Loucy (cell line): ENCODE results near the gene TMEM117.

ENCODE experiments used
- H2AFZ ChIP-seq: fragments of 200-600 bp; sonication (generic); 2 replicates; pipeline ENCODE4 v1.6.0; 2016; ENCODE audit warnings: antibody characterized with exemption, mild to moderate bottlenecking, low read length, moderate library complexity
- H3F3A ChIP-seq: fragments of 200-600 bp; 2 replicates; pipeline ENCODE4 v1.6.0; 2016; ENCODE audit warnings: antibody characterized with exemption, low read depth, mild to moderate bottlenecking
- H3K27me3 ChIP-seq: fragments of 200-600 bp; sonication (generic); 2 replicates; pipeline ENCODE4 v1.6.1; 2014; ENCODE audit warnings: low read length, mild to moderate bottlenecking; ENCODE audit not compliant: insufficient read depth, poor library complexity, severe bottlenecking
- H3K36me3 ChIP-seq: fragments of 200-600 bp; sonication (generic); 2 replicates; pipeline ENCODE4 v1.6.1; 2016; ENCODE audit warnings: low read length; ENCODE audit not compliant: insufficient read depth
- H3K4me1 ChIP-seq: fragments of 200-600 bp; sonication (generic); 2 replicates; pipeline ENCODE4 v1.5.1; 2014; ENCODE audit warnings: low read length, mild to moderate bottlenecking; ENCODE audit not compliant: insufficient read depth, poor library complexity, severe bottlenecking
- H3K4me2 ChIP-seq: fragments of 200-600 bp; sonication (generic); 2 replicates; pipeline ENCODE4 v1.6.0; 2014; ENCODE audit warnings: antibody characterized with exemption, low read length, low read depth, mild to moderate bottlenecking; ENCODE audit not compliant: poor library complexity, severe bottlenecking
- H3K4me3 ChIP-seq: fragments of 200-600 bp; sonication (generic); 2 replicates; pipeline ENCODE4 v1.5.1; 2014; ENCODE audit warnings: low read length, mild to moderate bottlenecking, mixed read lengths; ENCODE audit not compliant: poor library complexity, severe bottlenecking
- H3K79me2 ChIP-seq: fragments of 200-600 bp; sonication (generic); 2 replicates; pipeline ENCODE4 v1.6.1; 2014; ENCODE audit warnings: low read length; ENCODE audit not compliant: insufficient read depth
- H3K9ac ChIP-seq: fragments of 200-600 bp; sonication (generic); 2 replicates; pipeline ENCODE4 v1.6.0; 2014; ENCODE audit warnings: mild to moderate bottlenecking, low read depth, low read length, moderate library complexity; ENCODE audit not compliant: poor library complexity, severe bottlenecking
- H3K9me2 ChIP-seq: fragments of 200-600 bp; sonication (generic); replicated peaks from 2 replicates; pipeline ENCODE4 v1.6.1; 2016; ENCODE audit warnings: low read depth, low read length, mixed read lengths
- H3K9me3 ChIP-seq: fragments of 200-600 bp; sonication (generic); 2 replicates; pipeline ENCODE4 v1.6.1; 2014; ENCODE audit warnings: mild to moderate bottlenecking, antibody characterized with exemption, low read length, low read depth; ENCODE audit not compliant: insufficient read depth
- H4K20me1 ChIP-seq: fragments of 200-600 bp; sonication (generic); 2 replicates; pipeline ENCODE4 v1.6.0; 2014; ENCODE audit warnings: antibody characterized with exemption, low read length, mild to moderate bottlenecking; ENCODE audit not compliant: insufficient read depth, poor library complexity, severe bottlenecking
- CTCF ChIP-seq: fragments of 200-600 bp; sonication (generic); conservative IDR thresholded peaks from 2 replicates; pipeline ENCODE4 v1.5.1; 2014; ENCODE audit warnings: mild to moderate bottlenecking, antibody characterized with exemption, low read length
- EZH2phosphoT487 ChIP-seq: fragments of 200-600 bp; IDR thresholded peaks from 2 replicates; pipeline ENCODE4 v1.6.1; 2018; ENCODE audit warnings: antibody characterized with exemption, mild to moderate bottlenecking, moderate library complexity, borderline replicate concordance

Gene TMEM117

GRCh38 chr12:44335030-44335429 lies 499.1 kb downstream of the TMEM117 start:
- Histone ChIP-seq H3K9ac (no peak overlapping the region), H4K20me1 (no peaks in the 10 kb centered on the region), H3K4me3 (no peak overlapping the region), H3F3A (no peaks in the 10 kb centered on the region), H3K4me2 (no peak overlapping the region), H3K9me3 (peaks cover 6% of the 10 kb centered on the region; the same call in 1 of the 2 replicates), H3K36me3 (no peaks in the 10 kb centered on the region), H3K9me2 (no peaks in the 10 kb centered on the region), H3K4me1 (no peaks in the 10 kb centered on the region), H2AFZ (no peak overlapping the region), H3K27me3 (no peaks in the 10 kb centered on the region), H3K79me2 (no peaks in the 10 kb centered on the region)
- no peak for TF ChIP-seq CTCF
- no peak for TF ChIP-seq EZH2phosphoT487

- H3K4me2 ChIP-seq = no peak overlapping the region
- peaks cover 6% of the 10 kb centered on the region; the same call in 1 of the 2 replicates for H3K9me3 ChIP-seq
- H3K27me3 ChIP-seq = no peaks in the 10 kb centered on the region
- TF ChIP-seq EZH2phosphoT487 = no peak
- no peak for TF ChIP-seq CTCF
- no peak overlapping the region for H2AFZ ChIP-seq
- H3K4me3 ChIP-seq = no peak overlapping the region
- H3K79me2 ChIP-seq = no peaks in the 10 kb centered on the region
- H3K9me2 ChIP-seq = no peaks in the 10 kb centered on the region
- H3F3A ChIP-seq = no peaks in the 10 kb centered on the region
- no peaks in the 10 kb centered on the region for H3K4me1 ChIP-seq
- no peaks in the 10 kb centered on the region for H4K20me1 ChIP-seq
- H3K36me3 ChIP-seq = no peaks in the 10 kb centered on the region
- H3K9ac ChIP-seq = no peak overlapping the region
Observed at GRCh38 chr12:44336577-44336976, 500.7 kb downstream of the TMEM117 start.

DNA sequence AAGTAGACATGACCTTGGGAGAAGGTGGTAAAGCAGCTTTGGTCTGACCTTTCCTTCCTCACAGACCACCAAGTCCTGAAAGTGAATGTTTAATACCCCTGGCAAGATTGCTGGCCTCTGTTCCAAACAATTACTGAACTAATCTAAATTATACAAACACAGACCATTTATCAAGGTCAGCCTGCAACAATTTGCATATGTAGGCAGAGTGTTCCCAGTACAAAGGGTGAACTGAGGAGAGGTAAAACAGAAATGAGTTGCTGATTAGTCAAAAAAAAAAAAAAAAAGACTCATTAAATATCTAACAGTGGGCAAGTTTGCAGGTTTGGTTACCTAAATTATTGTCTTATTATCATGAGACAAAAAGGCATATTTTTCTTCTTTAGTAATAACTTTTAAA lies 506.5 kb downstream of the TMEM117 start:
- H2AFZ ChIP-seq = no peak overlapping the region
- H3K9me3 ChIP-seq = no peaks in the 10 kb centered on the region
- H4K20me1 ChIP-seq = no peaks in the 10 kb centered on the region
- H3K9me2 ChIP-seq = no peaks in the 10 kb centered on the region
- no peak overlapping the region for H3K4me3 ChIP-seq
- H3F3A ChIP-seq = no peaks in the 10 kb centered on the region
- no peak overlapping the region for H3K4me2 ChIP-seq
- H3K27me3 ChIP-seq = no peaks in the 10 kb centered on the region
- no peaks in the 10 kb centered on the region for H3K36me3 ChIP-seq
- TF ChIP-seq EZH2phosphoT487 (no peak), CTCF (no peak)
- H3K79me2 ChIP-seq = no peaks in the 10 kb centered on the region
- H3K4me1 ChIP-seq = peaks cover 9% of the 10 kb centered on the region
- no peak overlapping the region for H3K9ac ChIP-seq
